Dendritic cell treated with granulocyte-macrophage colony-stimulating factor and Interleukin-4, amounts not matched to agents 40 ng/mL and 50 ng/mL, for 4 days (primary cell): Measurements from ENCODE around the gene KCNN1.
"Not testable (repeated sequence)": the region's sequence is repeated elsewhere in the genome, so short reads cannot be mapped to it uniquely, and the experiment has no call there.

Source experiments
- H3K27ac Mint-ChIP-seq: one replicate; pipeline ENCODE4 v1.8.0; 2022; ENCODE audit warnings: mild to moderate bottlenecking, mixed read lengths
- H3K27me3 Mint-ChIP-seq: one replicate; pipeline ENCODE4 v1.8.0; 2022; ENCODE audit warnings: mild to moderate bottlenecking, mixed read lengths
- H3K36me3 Mint-ChIP-seq: one replicate; pipeline ENCODE4 v1.8.0; 2022; ENCODE audit warnings: low read depth, mixed read lengths
- H3K4me1 Mint-ChIP-seq: one replicate; pipeline ENCODE4 v1.8.0; 2022; ENCODE audit warnings: low read depth, mixed read lengths
- H3K4me3 Mint-ChIP-seq: one replicate; pipeline ENCODE4 v1.8.0; 2022; ENCODE audit warnings: mild to moderate bottlenecking, moderate library complexity, mixed read lengths
- H3K9me3 Mint-ChIP-seq: one replicate; pipeline ENCODE4 v1.8.0; 2022; ENCODE audit warnings: mixed read lengths
- intact Hi-C: fragments of 100-400 bp; cut with micrococcal nuclease; formaldehyde crosslinking; loops from one replicate; pipeline ENCODE4 v1.15.0; 2022

The KCNN1 gene

DNA sequence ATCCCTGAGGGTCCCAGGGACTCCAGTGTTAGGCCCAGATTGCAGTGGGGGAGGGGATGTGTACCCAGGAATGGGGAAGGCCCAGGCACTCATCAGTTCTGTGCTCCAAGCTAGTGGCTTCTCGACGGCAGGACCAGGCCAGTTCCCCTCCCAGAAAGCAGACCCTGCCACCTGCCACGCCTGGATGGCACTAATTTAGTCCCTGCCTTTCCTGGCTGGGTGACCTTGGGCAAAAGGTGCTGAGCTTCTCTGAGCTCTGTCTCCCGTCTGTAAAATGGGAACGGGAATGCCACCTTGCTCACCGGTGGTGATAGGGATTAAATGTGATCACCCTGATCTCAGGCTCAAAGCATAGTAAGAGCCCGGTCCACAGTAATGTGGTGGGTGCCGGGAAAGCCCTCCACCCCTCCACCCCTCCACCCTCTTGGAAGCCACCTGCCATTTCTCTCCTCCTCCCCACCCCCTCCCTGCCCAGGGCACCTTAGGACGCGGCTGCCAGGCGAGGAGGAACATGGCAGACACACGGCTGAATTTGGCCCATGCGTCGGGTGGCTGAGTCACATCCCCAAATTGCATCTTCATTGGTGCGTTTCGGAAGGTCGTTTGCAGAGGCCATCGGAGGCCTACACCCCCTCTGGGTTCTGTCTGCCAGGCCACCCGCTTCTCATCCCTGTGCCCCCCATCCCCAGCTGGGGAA lies 2.3 kb downstream of the KCNN1 start:
- Mint-ChIP-seq H3K4me3 (no peak overlapping the region), H3K27ac (no peak overlapping the region), H3K36me3 (no peaks in the 10 kb centered on the region), H3K4me1 (peaks cover 5% of the 10 kb centered on the region), H3K27me3 (peaks cover 46% of the 10 kb centered on the region), H3K9me3 (no peaks in the 10 kb centered on the region)
- intact Hi-C loops = no loop called here

GRCh38 chr19:17972230-17972629 lies 5.3 kb downstream of the KCNN1 start:
- peaks cover 8% of the 10 kb centered on the region for H3K4me1 Mint-ChIP-seq
- intact Hi-C loops = loop anchor here (10.0 kb wide), 1 partner anchor 97 kb away; the partner anchor contains the start of gene SLC5A5
- no peak overlapping the region for H3K4me3 Mint-ChIP-seq
- H3K27ac Mint-ChIP-seq = no peak overlapping the region
- no peaks in the 10 kb centered on the region for H3K9me3 Mint-ChIP-seq
- H3K36me3 Mint-ChIP-seq = no peaks in the 10 kb centered on the region
- peaks cover 22% of the 10 kb centered on the region for H3K27me3 Mint-ChIP-seq

DNA sequence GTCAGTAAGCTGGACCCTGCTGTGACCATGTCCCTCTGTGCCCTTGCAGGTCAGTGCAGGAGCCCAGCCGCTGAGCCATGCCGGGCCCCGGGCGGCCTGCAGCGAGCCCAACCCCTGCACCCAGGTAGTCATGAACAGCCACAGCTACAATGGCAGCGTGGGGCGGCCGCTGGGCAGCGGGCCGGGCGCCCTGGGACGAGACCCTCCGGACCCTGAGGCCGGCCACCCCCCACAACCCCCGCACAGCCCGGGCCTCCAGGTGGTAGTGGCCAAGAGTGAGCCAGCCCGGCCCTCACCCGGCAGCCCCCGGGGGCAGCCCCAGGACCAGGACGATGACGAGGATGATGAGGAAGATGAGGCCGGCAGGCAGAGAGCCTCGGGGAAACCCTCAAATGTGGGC lies 6.9 kb downstream of the KCNN1 start:
- intact Hi-C loops = loop anchor here (10.0 kb wide), 1 partner anchor 99 kb away; the partner anchor contains the start of gene SLC5A5
- no peaks in the 10 kb centered on the region for H3K9me3 Mint-ChIP-seq

DNA sequence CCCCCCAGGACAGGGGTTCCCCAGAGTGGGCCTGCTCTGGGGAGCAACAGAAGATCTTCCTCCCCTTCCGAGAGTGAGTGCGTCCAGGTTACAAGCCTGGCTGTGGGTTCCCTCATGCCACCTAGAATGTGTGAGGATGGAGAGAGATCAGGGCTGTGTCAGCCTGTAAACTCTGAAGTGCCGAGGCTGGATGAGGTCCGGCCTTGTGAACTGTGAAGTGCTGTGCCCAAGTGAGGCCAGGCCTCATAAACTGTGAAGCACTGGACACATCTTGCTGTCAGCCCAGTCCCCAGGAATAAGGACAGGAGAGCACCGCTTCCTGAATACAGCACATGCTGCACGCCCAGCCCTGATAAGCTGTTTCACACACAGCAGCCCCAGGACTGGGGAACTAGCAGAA lies 7.6 kb downstream of the KCNN1 start:
- peaks cover 16% of the 10 kb centered on the region for H3K4me1 Mint-ChIP-seq
- intact Hi-C loops = loop anchor here (10.0 kb wide), 1 partner anchor 100 kb away; the partner anchor contains the start of gene SLC5A5
- no peak overlapping the region for H3K4me3 Mint-ChIP-seq
- no peaks in the 10 kb centered on the region for H3K9me3 Mint-ChIP-seq
- H3K27me3 Mint-ChIP-seq = peaks cover 16% of the 10 kb centered on the region
- no peak overlapping the region for H3K27ac Mint-ChIP-seq
- no peaks in the 10 kb centered on the region for H3K36me3 Mint-ChIP-seq

More for the DNA sequence above, 6.9 kb downstream of the KCNN1 start:
- H3K27me3 Mint-ChIP-seq = peaks cover 16% of the 10 kb centered on the region
- H3K4me1 Mint-ChIP-seq = peaks cover 13% of the 10 kb centered on the region
- H3K27ac Mint-ChIP-seq = no peak overlapping the region
- no peak overlapping the region for H3K4me3 Mint-ChIP-seq
- no peaks in the 10 kb centered on the region for H3K36me3 Mint-ChIP-seq

DNA sequence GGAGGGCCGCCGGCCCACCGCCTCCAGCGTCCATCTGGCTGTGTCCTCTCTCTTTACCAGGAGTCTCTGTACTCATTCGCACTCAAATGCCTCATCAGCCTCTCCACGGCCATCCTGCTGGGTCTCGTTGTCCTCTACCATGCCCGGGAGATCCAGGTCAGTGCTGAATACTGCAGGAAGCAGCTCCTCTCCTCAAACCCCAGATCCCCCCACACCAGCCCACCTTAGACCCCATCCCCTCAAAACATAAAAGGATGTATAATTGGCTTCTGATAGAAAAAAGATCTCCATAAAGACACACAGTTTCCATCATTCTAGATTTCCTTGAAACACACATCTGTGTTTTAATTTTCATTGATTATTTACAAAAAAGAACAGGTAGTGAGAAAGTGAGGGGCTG lies 8.1 kb downstream of the KCNN1 start:
- Mint-ChIP-seq H3K36me3 (no peaks in the 10 kb centered on the region), H3K9me3 (no peaks in the 10 kb centered on the region), H3K4me1 (peaks cover 15% of the 10 kb centered on the region), H3K27ac (no peak overlapping the region), H3K4me3 (no peak overlapping the region), H3K27me3 (peaks cover 18% of the 10 kb centered on the region)
- intact Hi-C loops = loop anchor here (10.0 kb wide), 1 partner anchor 100 kb away; the partner anchor contains the start of gene SLC5A5

DNA sequence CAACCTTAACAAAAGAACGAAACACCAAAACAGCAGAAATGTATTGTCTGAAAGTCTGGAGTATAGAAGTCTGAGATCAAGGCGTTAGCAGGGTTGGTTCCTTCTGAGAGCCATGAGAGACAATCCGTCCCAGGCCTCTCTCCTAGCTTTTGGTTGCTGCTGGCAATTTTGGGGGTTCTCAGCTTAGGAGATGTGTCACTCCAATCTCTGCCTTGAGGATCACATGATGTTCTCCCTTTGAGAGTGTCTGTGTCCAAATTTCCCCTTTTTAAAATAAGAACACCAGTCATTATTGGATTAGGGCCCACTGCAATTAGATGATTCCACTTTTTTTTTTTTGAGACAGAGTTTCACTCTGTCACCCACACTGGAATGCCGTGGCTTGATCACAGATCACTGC lies 10.1 kb downstream of the KCNN1 start:
- H3K4me3 Mint-ChIP-seq = no peak overlapping the region
- no peaks in the 10 kb centered on the region for H3K36me3 Mint-ChIP-seq
- H3K27me3 Mint-ChIP-seq = peaks cover 32% of the 10 kb centered on the region
- intact Hi-C loops = loop anchor here (10.0 kb wide), 1 partner anchor 102 kb away; the partner anchor contains the start of gene SLC5A5
- H3K4me1 Mint-ChIP-seq = peaks cover 15% of the 10 kb centered on the region
- peak overlapping the region; percentile 10 for H3K27ac Mint-ChIP-seq
- H3K9me3 Mint-ChIP-seq = no peaks in the 10 kb centered on the region

- Mint-ChIP-seq H3K4me3 (no peak overlapping the region), H3K36me3 (no peaks in the 10 kb centered on the region)
- intact Hi-C loops = loop anchor here (10.0 kb wide), 1 partner anchor 103 kb away; the partner anchor contains the start of gene SLC5A5
These were observed 10.6 kb downstream of the KCNN1 start for GRCh38 chr19:17977488-17977887.

DNA sequence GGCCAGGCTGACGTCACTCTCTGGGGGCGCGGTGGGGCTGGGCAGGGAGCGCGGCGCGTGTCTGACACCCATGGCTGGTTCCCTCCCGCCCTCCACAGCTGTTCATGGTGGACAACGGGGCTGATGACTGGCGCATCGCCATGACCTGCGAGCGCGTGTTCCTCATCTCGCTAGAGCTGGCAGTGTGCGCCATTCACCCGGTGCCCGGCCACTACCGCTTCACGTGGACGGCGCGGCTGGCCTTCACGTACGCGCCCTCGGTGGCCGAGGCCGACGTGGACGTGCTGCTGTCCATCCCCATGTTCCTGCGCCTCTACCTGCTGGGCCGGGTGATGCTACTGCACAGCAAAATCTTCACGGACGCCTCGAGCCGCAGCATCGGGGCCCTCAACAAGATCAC lies 14.7 kb downstream of the KCNN1 start:
- H3K27me3 Mint-ChIP-seq = peaks cover 40% of the 10 kb centered on the region
- no peak overlapping the region for H3K27ac Mint-ChIP-seq
- H3K9me3 Mint-ChIP-seq = no peaks in the 10 kb centered on the region
- no peak overlapping the region for H3K4me3 Mint-ChIP-seq
- peaks cover 15% of the 10 kb centered on the region for H3K4me1 Mint-ChIP-seq
- no peaks in the 10 kb centered on the region for H3K36me3 Mint-ChIP-seq
- intact Hi-C loops = no loop called here

More at GRCh38 chr19:17977488-17977887, 10.6 kb downstream of the KCNN1 start:
- H3K4me1 Mint-ChIP-seq = peaks cover 15% of the 10 kb centered on the region
- peak overlapping the region; percentile 10 for H3K27ac Mint-ChIP-seq
- H3K27me3 Mint-ChIP-seq = peaks cover 36% of the 10 kb centered on the region
- H3K9me3 Mint-ChIP-seq = no peaks in the 10 kb centered on the region

DNA sequence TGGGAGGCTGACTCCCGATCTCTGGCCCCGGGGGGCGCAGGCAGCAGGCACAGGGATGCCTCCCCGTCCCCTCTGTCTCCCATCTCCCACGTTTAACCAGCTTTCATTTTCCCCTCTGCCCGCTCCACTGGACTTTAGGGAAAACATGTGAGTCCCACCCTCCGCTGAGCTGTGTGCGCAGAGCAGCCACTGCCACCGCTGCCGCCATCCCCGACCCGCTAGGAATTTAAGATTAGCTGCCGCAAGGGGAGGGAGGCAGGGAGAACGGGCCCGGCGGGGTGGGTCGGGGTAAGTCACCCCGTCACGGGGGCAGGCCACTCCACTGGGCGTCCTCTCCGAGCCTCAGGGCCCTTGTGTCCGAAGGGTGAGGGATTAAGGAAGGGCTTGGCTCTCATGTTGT lies 15.5 kb downstream of the KCNN1 start:
- H3K4me1 Mint-ChIP-seq = peaks cover 11% of the 10 kb centered on the region
- no peak overlapping the region for H3K4me3 Mint-ChIP-seq
- intact Hi-C loops = no loop called here
- H3K9me3 Mint-ChIP-seq = no peaks in the 10 kb centered on the region
- peak overlapping the region; percentile 6 for H3K27ac Mint-ChIP-seq
- H3K36me3 Mint-ChIP-seq = no peaks in the 10 kb centered on the region
- peaks cover 45% of the 10 kb centered on the region for H3K27me3 Mint-ChIP-seq

- peaks cover 33% of the 10 kb centered on the region for H3K27me3 Mint-ChIP-seq
- no peaks in the 10 kb centered on the region for H3K36me3 Mint-ChIP-seq
- intact Hi-C loops = no loop called here
- H3K9me3 Mint-ChIP-seq = no peaks in the 10 kb centered on the region
- no peak overlapping the region for H3K4me3 Mint-ChIP-seq
- no peaks in the 10 kb centered on the region for H3K4me1 Mint-ChIP-seq
- no peak overlapping the region for H3K27ac Mint-ChIP-seq
These were observed 18.3 kb downstream of the KCNN1 start for GRCh38 chr19:17985037-17985818.

GRCh38 chr19:17986569-17986968 lies 19.7 kb downstream of the KCNN1 start:
- intact Hi-C loops, H3K36me3 Mint-ChIP-seq, H3K4me1 Mint-ChIP-seq, H3K27ac Mint-ChIP-seq, H3K9me3 Mint-ChIP-seq, H3K4me3 Mint-ChIP-seq: not testable (repeated sequence)
- peaks cover 22% of the 10 kb centered on the region for H3K27me3 Mint-ChIP-seq

DNA sequence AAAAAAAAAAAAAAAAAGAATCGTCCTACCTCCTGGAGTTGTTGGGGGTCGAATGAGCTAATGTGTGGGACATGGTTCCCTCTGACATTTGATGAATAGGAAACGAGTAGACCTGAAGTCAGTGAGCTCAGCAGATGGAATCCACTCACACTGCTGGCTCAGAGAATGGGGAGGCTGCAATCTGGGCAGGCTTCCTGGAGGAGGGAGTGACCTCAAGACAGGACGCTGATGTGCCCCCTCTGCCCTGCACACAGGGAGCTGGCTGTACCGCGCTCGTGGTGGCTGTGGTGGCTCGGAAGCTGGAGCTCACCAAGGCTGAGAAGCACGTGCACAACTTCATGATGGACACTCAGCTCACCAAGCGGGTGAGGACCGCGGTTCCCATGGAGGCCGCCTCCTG lies 21.3 kb downstream of the KCNN1 start:
- Mint-ChIP-seq H3K4me1 (no peaks in the 10 kb centered on the region), H3K36me3 (no peaks in the 10 kb centered on the region), H3K9me3 (no peaks in the 10 kb centered on the region), H3K27ac (no peak overlapping the region), H3K4me3 (no peak overlapping the region), H3K27me3 (peaks cover 10% of the 10 kb centered on the region)
- intact Hi-C loops = no loop called here

GRCh38 chr19:17989425-17990094 lies 22.7 kb downstream of the KCNN1 start:
- intact Hi-C loops = no loop called here
- Mint-ChIP-seq H3K27ac (no peak overlapping the region), H3K27me3 (peaks cover 13% of the 10 kb centered on the region)

More at GRCh38 chr19:17989425-17990094, 22.7 kb downstream of the KCNN1 start:
- H3K4me1 Mint-ChIP-seq = no peaks in the 10 kb centered on the region
- H3K4me3 Mint-ChIP-seq = no peak overlapping the region
- H3K36me3 Mint-ChIP-seq = no peaks in the 10 kb centered on the region
- H3K9me3 Mint-ChIP-seq = no peaks in the 10 kb centered on the region
